NB4 (cell line): ENCODE measurements around the gene COL5A2.

Experiments
- DNase-seq: peaks from one replicate; pipeline ENCODE4 v3.0.0; 2010; ENCODE audit warnings: low read depth
- H3K4me3 ChIP-seq: one replicate; pipeline ENCODE4 v1.5.1; 2011; ENCODE audit warnings: mild to moderate bottlenecking, low read depth, low read length, moderate library complexity
- MYC ChIP-seq: IDR thresholded peaks from 2 replicates; pipeline ENCODE4 v1.6.1; 2011; ENCODE audit warnings: low read depth, low read length
- POLR2A ChIP-seq: IDR thresholded peaks from 2 replicates; pipeline ENCODE4 v1.6.1; 2011; ENCODE audit warnings: mild to moderate bottlenecking; ENCODE audit not compliant: insufficient read length; ENCODE audit errors: extremely low read depth
- TF ChIP-seq, protein P1 (sequence below): IDR thresholded peaks from one replicate; pipeline ENCODE4 v1.5.1; 2012; ENCODE audit warnings: low read depth, low read length
- TF ChIP-seq, protein P2 (sequence below): IDR thresholded peaks from 2 replicates; pipeline ENCODE4 v1.6.1; 2011; ENCODE audit warnings: low read depth, low read length

The COL5A2 gene

DNA sequence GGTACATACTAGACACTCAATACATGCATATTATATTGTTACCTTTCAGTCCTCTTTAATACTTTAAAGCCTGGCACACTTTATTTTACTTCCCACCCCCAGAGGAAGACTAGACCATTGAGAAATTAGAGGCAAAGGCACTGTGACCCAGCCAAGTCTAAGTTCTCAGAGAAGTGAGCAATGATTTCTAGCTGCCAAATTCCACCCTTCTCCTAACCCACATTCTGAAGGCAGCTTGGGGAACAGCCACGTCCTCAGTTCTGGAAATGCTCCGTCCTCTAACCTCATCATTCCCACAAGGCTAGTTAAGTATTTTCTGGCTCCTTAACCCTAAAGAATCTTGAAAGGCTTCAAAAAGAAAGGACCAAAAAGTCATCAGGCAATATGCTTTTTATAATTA, 86.6 kb downstream of the COL5A2 start:
- H3K4me3 ChIP-seq: no peak overlapping the region
- DNase-seq: no peak
- no peak for TF ChIP-seq POLR2A
- TF ChIP-seq, protein P1, sequence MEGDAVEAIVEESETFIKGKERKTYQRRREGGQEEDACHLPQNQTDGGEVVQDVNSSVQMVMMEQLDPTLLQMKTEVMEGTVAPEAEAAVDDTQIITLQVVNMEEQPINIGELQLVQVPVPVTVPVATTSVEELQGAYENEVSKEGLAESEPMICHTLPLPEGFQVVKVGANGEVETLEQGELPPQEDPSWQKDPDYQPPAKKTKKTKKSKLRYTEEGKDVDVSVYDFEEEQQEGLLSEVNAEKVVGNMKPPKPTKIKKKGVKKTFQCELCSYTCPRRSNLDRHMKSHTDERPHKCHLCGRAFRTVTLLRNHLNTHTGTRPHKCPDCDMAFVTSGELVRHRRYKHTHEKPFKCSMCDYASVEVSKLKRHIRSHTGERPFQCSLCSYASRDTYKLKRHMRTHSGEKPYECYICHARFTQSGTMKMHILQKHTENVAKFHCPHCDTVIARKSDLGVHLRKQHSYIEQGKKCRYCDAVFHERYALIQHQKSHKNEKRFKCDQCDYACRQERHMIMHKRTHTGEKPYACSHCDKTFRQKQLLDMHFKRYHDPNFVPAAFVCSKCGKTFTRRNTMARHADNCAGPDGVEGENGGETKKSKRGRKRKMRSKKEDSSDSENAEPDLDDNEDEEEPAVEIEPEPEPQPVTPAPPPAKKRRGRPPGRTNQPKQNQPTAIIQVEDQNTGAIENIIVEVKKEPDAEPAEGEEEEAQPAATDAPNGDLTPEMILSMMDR: no peak
- TF ChIP-seq, protein P2, sequence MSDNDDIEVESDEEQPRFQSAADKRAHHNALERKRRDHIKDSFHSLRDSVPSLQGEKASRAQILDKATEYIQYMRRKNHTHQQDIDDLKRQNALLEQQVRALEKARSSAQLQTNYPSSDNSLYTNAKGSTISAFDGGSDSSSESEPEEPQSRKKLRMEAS: no peak
- no peak for TF ChIP-seq MYC

DNA sequence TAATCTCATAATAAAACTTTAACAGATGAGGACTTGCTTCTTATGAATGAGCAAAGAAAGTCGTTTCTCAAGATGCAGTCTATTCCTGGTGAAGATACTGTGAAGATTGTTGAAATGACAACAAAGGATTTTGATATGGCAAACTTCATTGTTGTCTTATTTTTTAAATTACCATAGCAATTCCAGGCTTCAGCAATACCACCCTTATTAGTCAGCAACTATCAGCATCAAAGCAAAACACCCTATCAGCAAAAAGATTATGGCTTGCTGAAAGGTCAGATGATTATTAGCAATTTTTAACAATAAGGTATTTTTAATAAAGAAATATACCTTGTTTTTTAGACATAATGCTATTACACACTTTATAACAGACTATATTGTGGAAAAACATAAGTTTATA, 88.3 kb downstream of the COL5A2 start:
- no peak for DNase-seq
- no peak for TF ChIP-seq MYC
- TF ChIP-seq, protein P2: no peak
- no peak for TF ChIP-seq POLR2A
- TF ChIP-seq, protein P1: no peak
- no peak overlapping the region for H3K4me3 ChIP-seq

DNA sequence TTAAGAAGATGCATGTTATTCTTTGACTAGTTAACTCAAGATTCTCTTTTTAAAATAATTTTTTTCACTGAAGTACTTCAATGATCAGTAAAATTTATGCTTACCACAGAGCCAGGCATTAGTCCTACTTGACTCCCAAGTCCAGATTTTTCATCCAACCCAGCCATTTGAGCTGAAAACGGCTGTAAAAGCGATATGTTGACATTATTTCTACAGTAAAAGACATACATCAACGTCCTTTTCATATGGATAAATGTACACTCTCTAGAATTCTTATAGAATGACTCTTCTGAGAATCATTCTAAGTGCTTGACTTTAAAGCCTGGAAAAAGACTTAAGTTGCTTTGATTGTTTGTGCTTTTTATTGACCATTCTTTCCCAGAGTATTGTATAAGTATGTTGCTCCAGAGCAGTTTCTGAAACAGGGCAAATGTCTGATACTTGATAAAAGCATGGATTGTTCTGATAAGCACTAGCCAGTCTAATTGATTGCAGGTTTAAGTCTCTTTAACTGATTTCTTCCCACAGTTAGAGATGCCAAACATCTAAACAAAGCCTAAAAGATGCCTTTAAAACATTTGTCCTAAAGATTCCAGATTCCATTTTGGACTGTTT, 90.9 kb downstream of the COL5A2 start:
- no peak overlapping the region for H3K4me3 ChIP-seq
- DNase-seq: no peak
- TF ChIP-seq POLR2A (no peak), MYC (no peak)
- TF ChIP-seq, protein P2: no peak
- TF ChIP-seq, protein P1: no peak

DNA sequence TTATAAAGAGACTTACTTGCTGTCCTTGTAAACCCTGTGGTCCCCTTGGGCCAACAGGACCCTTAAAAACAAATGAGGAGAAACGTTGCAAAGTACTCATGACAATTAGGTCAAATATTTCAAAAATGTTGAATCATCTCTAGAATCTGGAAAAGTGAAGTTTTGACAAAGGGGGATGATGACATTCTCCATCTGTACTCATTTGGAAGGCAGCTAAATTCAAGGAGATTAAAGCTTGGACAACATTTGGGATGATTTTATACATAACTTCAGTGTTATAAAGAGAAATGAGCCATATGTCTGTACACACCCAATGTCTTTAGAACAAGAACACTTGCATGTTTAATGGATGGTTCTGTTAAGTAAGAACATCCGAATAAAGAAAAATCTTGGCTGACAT, 92.9 kb downstream of the COL5A2 start:
- TF ChIP-seq, protein P2: no peak
- TF ChIP-seq, protein P1: no peak
- TF ChIP-seq POLR2A (no peak), MYC (no peak)
- DNase-seq: no peak

DNA sequence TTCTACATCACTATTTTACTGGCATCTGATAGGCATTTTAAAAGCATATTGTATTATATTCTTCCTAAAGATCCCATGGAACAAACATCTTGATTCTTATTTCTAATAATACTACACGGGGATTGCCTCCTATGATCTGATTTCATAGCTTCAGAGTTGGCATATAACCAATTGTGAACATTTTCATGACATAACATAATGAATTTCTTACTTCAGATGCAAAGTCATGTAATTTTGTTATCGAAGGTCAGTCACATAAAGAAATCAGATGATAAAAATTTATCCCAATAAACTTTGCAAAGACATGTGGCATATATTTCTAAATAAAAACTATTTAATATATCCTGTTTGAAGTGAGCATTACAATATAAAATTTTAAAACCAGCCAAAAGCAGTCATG, 93.3 kb downstream of the COL5A2 start:
- TF ChIP-seq, protein P1: no peak
- TF ChIP-seq POLR2A (no peak), MYC (no peak)
- TF ChIP-seq, protein P2: no peak
- no peak overlapping the region for H3K4me3 ChIP-seq

More for the DNA sequence above, 92.9 kb downstream of the COL5A2 start:
- no peak overlapping the region for H3K4me3 ChIP-seq

DNA sequence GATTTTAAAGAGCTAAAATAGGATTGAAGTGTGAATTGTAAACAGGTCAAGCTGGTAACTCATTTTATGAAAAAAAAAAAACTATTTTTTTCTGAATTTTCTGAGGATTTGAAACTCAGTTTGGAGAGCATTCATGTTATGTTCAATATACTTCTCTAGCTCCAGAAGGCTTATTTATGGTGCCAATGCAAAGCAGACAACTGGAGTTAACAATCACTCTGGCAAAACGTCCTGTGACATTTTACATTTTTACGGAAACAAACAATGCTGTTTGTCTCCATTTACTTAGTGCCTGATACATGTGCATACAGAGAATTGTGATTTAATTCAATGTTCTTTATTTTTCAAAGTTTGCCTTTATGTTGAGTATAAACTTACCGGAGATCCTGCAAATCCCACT, 96.0 kb downstream of the COL5A2 start:
- no peak overlapping the region for H3K4me3 ChIP-seq
- DNase-seq: no peak
- no peak for TF ChIP-seq MYC
- TF ChIP-seq, protein P2: no peak
- TF ChIP-seq POLR2A: no peak
- TF ChIP-seq, protein P1: no peak

More for the DNA sequence above, 93.3 kb downstream of the COL5A2 start:
- no peak for DNase-seq
